ENCODE measurements around the gene HOXB4. TPM values are rescaled to one million over a fixed set of nuclear protein-coding genes. Genes with fewer than 3 reads are reported as not detected.

HOXB4 gene
- total RNA-seq, 2 donors from 2014 or later = 0.41 to 1.1 TPM

- WGBS = 3% methylated on average over 56 of the region's 66 CpGs
- H3K4me3 ChIP-seq = peak overlapping the region; percentile 5 to 21
- intact Hi-C loops (cut with DNase I) = no loop called here
- no peak overlapping the region for H3K27ac ChIP-seq
- peaks cover 62% of the 10 kb centered on the region for H3K27me3 ChIP-seq (replicated peaks; ENCODE audit: insufficient read depth)
- no peaks in the 10 kb centered on the region for H3K9me3 ChIP-seq
- peaks cover 9% of the 10 kb centered on the region for H3K4me1 ChIP-seq (replicated peaks)
- H3K36me3 ChIP-seq = no peaks in the 10 kb centered on the region
- no peak for TF ChIP-seq POLR2A (IDR thresholded peaks at IDR 0.05)
- peak; percentile 7 for TF ChIP-seq POLR2AphosphoS5 (IDR thresholded peaks at IDR 0.05)
- no peak for TF ChIP-seq CTCF (IDR thresholded peaks at IDR 0.05)
- no peak for DNase-seq (ENCODE audit: low spot score)
Observed at GRCh38 chr17:48624544-48625494, 46.7 kb upstream of the HOXB4 start.

GRCh38 chr17:48624118-48624517, 46.0 kb upstream of the HOXB4 start:
- intact Hi-C loops (cut with DNase I) = no loop called here
- WGBS = 28% methylated on average over 5 of the region's 5 CpGs
- TF ChIP-seq POLR2AphosphoS5 (IDR thresholded peaks at IDR 0.05) (no peak), CTCF (IDR thresholded peaks at IDR 0.05) (no peak), POLR2A (IDR thresholded peaks at IDR 0.05) (no peak)
- Histone ChIP-seq H3K36me3 (no peaks in the 10 kb centered on the region), H3K27me3 (replicated peaks; ENCODE audit: insufficient read depth) (peaks cover 58% of the 10 kb centered on the region), H3K27ac (no peak overlapping the region), H3K4me1 (replicated peaks) (peaks cover 16% of the 10 kb centered on the region), H3K9me3 (no peaks in the 10 kb centered on the region), H3K4me3 (no peak overlapping the region)
- DNase-seq (ENCODE audit: low spot score) = no peak

GRCh38 chr17:48623583-48623982, 45.4 kb upstream of the HOXB4 start:
- DNase-seq (ENCODE audit: low spot score) = no peak
- 39% methylated on average over 4 of the region's 4 CpGs for WGBS
- Histone ChIP-seq H3K4me1 (replicated peaks) (peaks cover 17% of the 10 kb centered on the region), H3K9me3 (no peaks in the 10 kb centered on the region), H3K27ac (no peak overlapping the region), H3K4me3 (no peak overlapping the region), H3K27me3 (replicated peaks; ENCODE audit: insufficient read depth) (peaks cover 54% of the 10 kb centered on the region), H3K36me3 (no peaks in the 10 kb centered on the region)
- TF ChIP-seq CTCF (IDR thresholded peaks at IDR 0.05) (no peak), POLR2A (IDR thresholded peaks at IDR 0.05) (no peak), POLR2AphosphoS5 (IDR thresholded peaks at IDR 0.05) (no peak)
- intact Hi-C loops (cut with DNase I) = no loop called here

- Histone ChIP-seq H3K4me3 (no peak overlapping the region), H3K27me3 (replicated peaks; ENCODE audit: insufficient read depth) (peaks cover 50% of the 10 kb centered on the region), H3K27ac (no peak overlapping the region), H3K4me1 (replicated peaks) (peaks cover 17% of the 10 kb centered on the region), H3K36me3 (no peaks in the 10 kb centered on the region), H3K9me3 (no peaks in the 10 kb centered on the region)
- 48% methylated on average over 11 of the region's 11 CpGs for WGBS
- intact Hi-C loops (cut with DNase I) = no loop called here
- DNase-seq (ENCODE audit: low spot score) = no peak
- TF ChIP-seq POLR2A (IDR thresholded peaks at IDR 0.05) (no peak), CTCF (IDR thresholded peaks at IDR 0.05) (no peak), POLR2AphosphoS5 (IDR thresholded peaks at IDR 0.05) (no peak)
Observed at GRCh38 chr17:48622857-48623256, 44.7 kb upstream of the HOXB4 start.

Measured in prostate gland (tissue), 2 donors.